ENCODE measurements around the gene FTCDNL1. TPM values are rescaled to one million over a fixed set of nuclear protein-coding genes. Genes with fewer than 3 reads are reported as not detected.

Gene FTCDNL1
- total RNA-seq, 4 donors from 2014 or later = 1.9 to 4.5 (median 3.0) TPM

GRCh38 chr2:199811346-199811745 lies 39.6 kb downstream of the FTCDNL1 start:
- ATAC-seq (ENCODE audit: low FRiP score) (no peak), DNase-seq (ENCODE audit: low spot score) (no peak)
- no peak for TF ChIP-seq CTCF (IDR thresholded peaks at IDR 0.05)

- DNase-seq (ENCODE audit: low spot score) = no peak
- no peak for ATAC-seq (ENCODE audit: low FRiP score)
- TF ChIP-seq CTCF (IDR thresholded peaks at IDR 0.05) = no peak
These were observed 40.4 kb downstream of the FTCDNL1 start for GRCh38 chr2:199810422-199811171.

GRCh38 chr2:199807966-199808365 lies 43.0 kb downstream of the FTCDNL1 start:
- DNase-seq (ENCODE audit: low spot score) = no peak
- ATAC-seq (ENCODE audit: low FRiP score) = no peak
- TF ChIP-seq CTCF (IDR thresholded peaks at IDR 0.05) = no peak

- ATAC-seq (ENCODE audit: low FRiP score) (no peak), DNase-seq (ENCODE audit: low spot score) (no peak)
- TF ChIP-seq CTCF (IDR thresholded peaks at IDR 0.05) = no peak
These were observed 44.8 kb downstream of the FTCDNL1 start for GRCh38 chr2:199806179-199806578.

- DNase-seq (ENCODE audit: low spot score) (no peak), ATAC-seq (ENCODE audit: low FRiP score) (no peak)
- TF ChIP-seq CTCF (IDR thresholded peaks at IDR 0.05) = no peak
These were observed 46.2 kb downstream of the FTCDNL1 start for GRCh38 chr2:199804831-199805230.

- DNase-seq (ENCODE audit: low spot score) (no peak), ATAC-seq (ENCODE audit: low FRiP score) (no peak)
- no peak for TF ChIP-seq CTCF (IDR thresholded peaks at IDR 0.05)
These were observed 52.0 kb downstream of the FTCDNL1 start for GRCh38 chr2:199798831-199799580.

All from omental fat pad (tissue), 4 donors.